GM18873 (cell line): ENCODE results near the gene ZNF536.
"Not testable (repeated sequence)": the region's sequence is repeated elsewhere in the genome, so short reads cannot be mapped to it uniquely, and the experiment has no call there.

Experiments
- ATAC-seq: cut with Tn5 transposase; IDR thresholded peaks from one replicate; pipeline ENCODE4 v1.9.1; 2021; ENCODE audit warnings: mild to moderate bottlenecking, moderate library complexity, moderate number of reproducible peaks; ENCODE audit not compliant: unreplicated experiment, low FRiP score

Gene ZNF536

DNA sequence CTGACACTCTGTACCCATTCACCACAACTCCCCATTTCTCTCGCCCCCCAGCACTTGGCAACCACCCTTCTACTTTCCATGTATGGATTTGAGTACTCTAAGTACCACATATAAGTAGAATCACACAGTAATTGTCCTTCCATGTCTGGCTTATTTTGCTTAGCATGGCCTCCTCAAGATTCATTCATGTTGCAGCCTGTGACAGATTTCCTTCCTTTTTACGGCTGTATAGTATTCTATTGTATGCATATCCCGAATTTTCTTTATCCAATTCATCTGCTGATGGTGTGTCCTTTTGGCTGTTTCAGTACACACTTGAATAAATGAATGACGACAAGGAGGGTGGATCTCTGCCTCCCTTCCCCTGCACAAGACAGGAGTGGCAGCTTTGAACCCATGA lies 95.1 kb downstream of the ZNF536 start:
- ATAC-seq = no peak

DNA sequence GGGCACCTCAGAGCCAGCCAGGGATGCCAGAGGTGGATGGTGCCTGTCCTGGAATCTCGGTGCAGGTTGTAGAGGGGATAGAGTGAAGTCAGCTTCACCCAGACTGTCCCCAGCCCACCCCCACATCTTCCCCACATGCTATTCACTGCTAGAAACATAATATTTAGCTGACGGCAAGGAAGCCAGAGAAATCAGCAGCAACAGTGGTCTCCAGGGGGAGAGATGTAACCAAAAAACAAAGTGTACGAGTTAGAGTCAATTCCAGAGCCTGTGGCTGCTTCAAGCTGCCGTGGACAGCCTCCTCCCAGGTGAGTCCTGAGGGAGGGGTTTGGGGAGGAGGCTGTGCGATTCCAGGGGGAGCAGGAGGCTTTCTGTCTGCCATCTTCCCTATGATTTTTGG lies 97.6 kb downstream of the ZNF536 start:
- no peak for ATAC-seq

DNA sequence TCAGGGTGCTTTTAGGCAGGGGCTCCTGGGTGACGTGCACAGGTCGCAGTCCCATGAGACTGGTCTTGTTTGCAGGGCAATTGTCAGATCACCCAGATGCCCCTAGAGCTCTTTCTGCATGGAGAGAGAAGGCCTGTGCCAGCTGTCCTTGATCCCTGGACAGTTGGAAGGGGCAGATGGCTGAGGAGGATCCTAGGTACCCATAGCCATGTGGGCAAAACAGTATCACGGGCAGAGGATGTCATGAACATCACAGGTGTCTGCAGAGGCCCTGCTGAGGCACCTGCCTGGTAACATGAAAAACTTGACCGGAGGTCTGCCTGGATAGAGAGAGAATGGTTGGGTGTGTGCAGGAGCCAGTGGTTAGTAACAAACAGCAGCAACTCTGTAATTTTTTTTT lies 99.3 kb downstream of the ZNF536 start:
- ATAC-seq = no peak

DNA sequence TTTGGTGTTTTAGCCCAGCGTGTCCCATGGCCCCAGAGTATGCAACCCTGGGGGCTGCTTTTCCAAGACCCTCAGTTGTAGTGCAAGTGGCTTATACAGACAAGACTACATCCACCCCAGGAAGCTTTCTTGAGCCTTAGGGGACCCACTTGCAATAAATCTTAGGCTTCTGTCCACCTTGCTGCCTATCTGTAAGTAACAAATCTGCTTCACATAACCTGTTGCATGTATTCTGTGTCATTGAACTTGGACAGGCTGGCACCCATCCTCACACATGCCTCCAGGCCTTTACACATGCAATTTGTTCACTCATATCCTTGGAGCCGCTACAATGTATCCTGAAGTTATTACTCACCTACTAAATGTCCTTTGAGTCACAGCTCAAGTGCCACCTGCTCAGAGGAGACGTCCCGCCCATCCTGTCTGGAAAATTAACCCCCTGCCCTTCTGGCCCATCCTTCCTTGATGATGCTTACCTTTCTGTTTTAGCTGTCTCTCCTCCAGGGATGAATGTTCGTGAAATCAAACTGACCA lies 101.2 kb downstream of the ZNF536 start:
- ATAC-seq = no peak

DNA sequence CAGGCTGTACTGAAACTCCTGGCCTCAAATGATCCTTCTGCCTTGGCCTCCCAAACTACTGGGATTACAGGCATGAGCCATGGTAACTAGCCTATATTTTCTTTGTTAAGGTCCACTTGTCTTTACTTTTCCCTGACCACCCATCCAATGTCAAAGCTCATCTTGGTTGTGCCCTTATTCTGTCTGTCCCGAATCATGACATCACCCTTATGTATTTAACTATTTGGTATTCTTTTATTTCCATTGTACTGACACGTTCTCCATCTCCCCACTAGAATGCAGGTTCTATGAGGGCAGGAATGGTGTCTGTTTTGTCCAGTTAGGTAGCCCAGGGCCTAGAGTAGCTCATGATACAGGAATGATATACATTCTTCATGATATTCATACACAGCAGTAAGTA lies 104.8 kb downstream of the ZNF536 start:
- ATAC-seq = no peak

DNA sequence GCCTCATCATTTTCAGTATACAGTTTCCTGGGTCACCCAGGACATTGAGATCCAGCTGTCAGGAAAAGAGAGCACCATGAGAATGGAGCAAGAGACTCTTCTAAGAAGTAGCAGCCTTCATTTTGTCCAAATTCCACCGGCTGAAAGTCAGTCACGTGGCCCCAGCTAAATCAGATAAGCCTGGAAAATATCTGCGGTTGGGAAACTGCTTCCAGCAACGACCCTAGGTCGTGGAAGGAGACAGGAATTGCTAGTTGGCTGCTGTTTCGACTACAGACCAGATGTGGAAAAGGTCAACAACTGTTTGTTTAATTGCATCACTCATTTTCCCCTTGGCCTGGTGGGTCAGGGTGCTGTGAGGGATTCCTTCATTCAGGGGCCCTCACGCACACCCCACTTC lies 107.0 kb downstream of the ZNF536 start:
- ATAC-seq = no peak

DNA sequence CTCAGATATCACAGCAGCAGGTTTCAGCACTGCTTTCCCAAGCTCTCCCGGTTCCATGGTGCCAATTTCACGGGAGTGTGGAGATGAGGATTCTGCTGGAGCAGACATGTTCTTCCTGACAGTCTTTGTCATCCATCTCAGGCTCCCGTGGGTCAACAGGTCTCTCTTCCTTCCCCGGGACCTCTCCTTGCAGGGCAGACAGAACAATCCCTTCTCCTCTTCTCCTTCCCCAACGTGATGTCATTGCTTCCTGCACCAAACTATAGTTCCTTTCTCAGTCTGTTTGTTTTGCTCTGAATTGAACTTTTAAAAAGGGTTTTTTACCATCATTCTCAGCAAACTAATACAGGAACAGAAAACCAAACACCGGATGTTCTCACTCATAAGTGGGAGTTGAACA lies 107.9 kb downstream of the ZNF536 start:
- ATAC-seq = no peak

DNA sequence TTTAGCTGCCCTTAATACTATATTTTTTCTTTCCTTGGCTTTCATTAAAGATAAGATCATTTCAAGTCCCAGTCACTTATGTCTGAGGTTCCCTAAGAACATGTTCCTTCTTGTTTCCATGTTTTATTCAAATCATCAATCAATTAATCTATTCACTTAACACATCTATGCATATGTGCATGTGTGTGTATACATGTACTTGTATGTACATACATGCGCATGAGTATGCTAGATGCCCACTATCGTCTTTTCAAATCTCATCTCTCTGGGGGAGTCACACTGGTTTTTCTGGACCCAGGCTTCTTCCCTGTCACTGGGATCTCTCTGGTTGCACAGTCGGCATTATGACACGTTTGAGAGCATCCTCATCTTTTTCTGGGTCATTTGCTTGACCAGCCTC lies 108.9 kb downstream of the ZNF536 start:
- no peak for ATAC-seq

DNA sequence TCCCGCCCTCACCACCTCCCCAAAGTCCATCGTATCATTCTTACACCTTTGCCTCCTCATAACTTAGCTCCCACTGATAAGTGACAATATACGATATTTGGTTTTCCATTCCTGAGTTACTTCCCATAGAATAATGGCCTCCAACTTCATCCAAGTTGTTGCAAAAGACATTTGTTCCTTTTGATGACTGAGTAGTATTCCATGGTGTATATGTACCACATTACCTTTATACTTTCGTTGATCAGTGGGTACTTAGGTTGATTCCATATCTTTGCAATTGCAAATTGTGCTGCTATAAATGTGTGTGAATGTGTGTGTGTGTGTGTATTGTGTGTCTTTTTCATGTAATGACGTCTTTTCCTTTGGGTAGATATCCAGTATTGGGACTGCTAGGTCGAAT lies 109.6 kb downstream of the ZNF536 start:
- no peak for ATAC-seq

DNA sequence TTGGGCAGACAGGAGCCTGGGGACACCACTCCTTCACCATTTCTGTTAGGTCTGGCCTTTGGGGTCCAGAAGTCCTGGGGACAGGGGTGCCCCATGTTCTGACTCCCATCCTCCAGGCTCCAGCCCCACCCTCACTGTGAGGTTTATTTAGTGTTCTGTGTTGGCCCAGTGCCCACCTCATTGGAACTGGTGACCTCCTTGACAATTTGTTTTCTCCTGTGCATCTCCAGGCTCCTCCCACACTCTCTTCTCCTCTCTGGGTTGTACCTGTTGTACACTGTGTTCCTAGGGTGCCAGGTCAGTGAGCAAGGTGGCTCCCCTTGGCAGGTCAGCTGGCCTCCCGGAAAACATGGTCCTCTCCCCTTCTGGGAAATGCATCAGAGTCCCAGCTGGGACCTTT lies 110.8 kb downstream of the ZNF536 start:
- ATAC-seq = no peak

DNA sequence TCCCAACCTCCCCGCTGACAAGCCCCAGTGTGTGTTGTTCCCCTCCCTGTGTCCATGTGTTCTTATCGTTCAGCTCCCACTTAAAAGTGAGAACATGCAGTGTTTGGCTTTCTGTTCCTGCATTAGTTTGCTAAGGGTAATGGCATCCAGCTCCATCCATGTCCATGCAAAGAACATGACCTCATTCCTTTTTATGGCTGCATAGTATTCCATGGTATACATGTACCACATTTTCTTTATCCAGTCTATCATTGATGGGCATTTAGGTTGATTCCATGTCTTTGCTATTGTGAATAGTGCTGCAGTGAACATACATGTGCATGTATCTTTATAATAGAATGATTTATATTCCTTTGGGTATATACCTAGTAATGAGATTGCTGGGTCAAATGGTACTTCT lies 114.1 kb downstream of the ZNF536 start:
- not testable (repeated sequence) for ATAC-seq

DNA sequence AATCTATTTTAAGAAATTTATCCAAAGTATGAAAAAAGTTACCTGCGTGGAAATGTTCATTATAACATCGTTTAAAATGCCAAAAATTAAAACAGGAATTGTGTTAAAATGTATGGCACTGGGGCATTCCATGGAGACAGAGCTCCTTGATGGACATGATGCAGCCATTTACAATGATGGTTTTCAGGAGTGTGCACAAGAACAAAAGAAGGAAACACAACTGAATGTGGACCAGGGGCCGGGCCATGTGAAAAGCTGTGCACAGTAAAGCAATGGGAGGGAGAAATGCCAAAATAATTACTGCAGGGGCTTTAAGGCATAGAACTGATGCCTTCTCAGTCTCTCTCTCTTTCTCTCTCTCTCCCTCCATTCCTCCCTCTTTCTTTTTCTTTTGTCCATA lies 115.0 kb downstream of the ZNF536 start:
- ATAC-seq = no peak

DNA sequence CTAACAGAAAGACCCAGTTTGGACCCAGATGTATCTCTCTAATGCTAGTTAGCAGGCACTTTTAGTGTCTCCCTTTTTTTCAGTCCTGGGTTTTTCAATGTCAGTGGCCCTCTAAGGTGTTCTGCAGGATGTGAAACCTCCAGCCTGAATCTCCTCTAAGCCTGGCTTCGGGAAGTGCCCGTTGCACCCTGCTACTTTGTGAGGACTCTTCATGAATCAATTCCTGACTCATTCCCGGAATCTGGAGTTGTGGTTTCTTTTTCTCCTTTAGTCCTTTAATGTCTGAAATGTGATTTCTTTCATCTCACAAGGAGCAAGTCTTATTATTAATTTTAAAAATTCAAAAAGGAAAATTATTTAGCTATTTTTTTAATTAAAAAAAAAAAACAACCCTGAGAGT lies 116.0 kb downstream of the ZNF536 start:
- ATAC-seq = no peak

DNA sequence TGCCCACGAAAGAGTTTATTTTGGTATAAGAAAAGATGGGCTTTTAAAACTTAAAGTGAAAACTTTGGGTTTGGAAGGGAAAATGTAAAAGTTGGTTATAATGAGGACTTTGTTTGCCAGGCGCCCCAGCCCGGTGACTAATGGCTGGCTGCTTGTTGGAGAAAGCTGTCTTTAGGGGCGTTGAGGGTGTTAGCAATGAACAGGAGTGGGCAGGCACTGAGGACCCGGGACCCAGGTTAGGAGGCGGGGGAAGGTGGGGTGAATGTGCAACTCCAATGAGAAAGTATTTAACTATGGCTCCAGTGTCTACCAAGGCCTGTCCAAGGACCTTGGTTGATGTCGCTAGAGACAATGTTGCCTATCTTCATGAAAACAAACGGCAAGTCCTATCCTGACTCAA lies 118.6 kb downstream of the ZNF536 start:
- no peak for ATAC-seq

DNA sequence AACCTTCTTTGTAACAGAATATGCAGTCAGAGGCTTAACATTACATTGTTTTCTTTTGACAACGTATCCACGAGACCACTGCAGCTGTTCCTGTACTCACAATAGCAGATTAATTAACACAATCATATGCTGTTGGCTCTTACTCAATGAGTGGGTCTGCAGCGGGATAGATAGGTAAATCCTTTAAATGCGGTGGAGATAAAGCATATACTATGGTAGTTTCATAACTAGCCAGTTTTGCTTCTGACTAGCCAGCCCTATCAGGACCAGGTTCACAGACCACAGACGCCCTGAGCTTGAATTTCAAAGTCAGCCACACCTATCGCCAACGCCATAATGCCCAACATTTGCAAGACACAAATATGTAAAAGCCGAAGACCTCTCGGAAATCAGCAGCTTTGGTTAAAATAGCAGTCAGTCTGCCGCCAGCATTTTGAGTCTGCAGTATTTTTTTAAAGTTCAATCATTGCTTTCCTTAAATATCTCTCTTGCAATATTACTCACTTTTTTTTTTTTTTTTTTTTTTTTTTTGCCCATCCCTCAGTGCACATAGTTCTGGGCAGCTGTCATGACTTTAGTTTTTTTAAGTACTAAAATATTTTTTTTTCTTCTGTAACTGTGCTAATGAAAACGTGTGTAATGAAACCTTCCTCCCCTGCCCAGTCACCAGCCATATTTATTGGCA lies 120.5 kb downstream of the ZNF536 start:
- ATAC-seq = no peak

DNA sequence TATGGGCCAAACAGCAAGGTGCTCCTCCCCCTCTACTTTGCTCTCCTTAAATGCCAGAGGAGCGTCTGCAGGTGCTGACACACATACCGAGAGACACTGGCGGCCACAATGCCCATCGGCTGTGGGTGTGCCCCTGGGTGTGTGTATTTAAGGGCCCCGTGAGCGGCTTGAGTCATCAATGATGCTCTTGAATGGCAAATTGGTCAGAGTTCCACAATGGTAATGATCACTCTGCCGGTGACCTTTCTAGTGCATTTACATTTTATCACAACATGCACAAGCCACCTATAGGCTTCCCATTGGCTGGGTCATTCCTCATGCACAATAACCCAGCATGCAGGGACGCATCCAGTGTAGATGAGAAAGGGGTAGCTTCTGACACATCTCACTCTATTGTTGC lies 124.8 kb downstream of the ZNF536 start:
- ATAC-seq = no peak

DNA sequence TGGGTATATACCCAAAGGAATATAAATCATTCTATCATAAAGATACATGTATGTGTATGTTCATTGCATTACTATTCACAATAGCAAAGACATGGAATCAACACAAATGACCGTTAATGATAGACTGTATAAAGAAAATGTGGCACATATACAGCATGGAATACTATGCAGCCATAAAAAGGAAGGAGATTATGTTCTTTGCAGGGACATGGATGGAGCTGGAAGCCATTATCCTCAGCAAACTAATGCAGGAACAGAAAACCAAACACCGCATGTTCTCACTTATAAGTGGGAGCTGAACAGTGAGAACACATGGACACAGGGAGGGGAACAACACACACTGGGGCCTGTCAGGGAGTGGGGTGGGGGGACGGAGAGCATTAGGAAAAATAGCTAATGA lies 125.9 kb downstream of the ZNF536 start:
- not testable (repeated sequence) for ATAC-seq

DNA sequence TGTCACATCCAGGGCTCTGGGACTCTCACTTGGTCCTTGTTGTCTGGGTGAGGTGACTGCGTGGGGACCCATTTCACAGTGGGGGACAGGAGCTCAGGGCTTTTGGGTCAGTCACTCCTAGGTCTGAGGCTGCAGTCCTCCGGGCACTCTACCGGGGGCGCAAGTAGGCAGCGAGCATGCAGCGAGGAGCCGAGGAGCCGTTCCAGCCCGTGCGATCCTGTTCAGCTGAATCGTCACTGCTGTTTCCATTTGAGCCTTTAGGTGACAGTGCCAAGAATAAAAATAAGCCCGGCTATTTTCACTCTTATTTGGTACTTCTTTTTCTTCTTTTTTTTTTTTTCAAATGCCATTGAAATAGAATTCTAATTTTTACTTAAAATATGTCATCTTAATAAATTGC lies 126.5 kb downstream of the ZNF536 start:
- no peak for ATAC-seq

DNA sequence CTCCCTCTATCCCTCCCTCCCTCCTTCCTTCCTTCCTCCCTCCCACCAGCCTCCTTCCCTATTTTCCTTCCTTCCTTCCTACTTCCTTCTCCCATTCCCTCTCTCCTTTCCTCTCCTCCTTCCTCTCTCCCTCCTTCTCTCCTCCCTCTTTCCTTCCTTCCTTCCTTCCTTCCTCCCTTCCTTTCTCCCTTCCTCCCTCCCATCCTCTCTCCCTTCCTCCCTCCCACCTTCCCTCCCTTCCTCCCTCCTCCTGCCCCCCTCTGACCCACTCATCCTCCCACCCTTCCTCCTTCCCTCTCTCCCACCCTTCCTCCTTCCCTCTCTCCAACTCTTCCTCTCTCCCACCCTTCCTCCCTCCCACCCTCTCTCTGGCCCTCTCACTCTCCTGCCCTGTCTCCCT lies 132.1 kb downstream of the ZNF536 start:
- no peak for ATAC-seq

DNA sequence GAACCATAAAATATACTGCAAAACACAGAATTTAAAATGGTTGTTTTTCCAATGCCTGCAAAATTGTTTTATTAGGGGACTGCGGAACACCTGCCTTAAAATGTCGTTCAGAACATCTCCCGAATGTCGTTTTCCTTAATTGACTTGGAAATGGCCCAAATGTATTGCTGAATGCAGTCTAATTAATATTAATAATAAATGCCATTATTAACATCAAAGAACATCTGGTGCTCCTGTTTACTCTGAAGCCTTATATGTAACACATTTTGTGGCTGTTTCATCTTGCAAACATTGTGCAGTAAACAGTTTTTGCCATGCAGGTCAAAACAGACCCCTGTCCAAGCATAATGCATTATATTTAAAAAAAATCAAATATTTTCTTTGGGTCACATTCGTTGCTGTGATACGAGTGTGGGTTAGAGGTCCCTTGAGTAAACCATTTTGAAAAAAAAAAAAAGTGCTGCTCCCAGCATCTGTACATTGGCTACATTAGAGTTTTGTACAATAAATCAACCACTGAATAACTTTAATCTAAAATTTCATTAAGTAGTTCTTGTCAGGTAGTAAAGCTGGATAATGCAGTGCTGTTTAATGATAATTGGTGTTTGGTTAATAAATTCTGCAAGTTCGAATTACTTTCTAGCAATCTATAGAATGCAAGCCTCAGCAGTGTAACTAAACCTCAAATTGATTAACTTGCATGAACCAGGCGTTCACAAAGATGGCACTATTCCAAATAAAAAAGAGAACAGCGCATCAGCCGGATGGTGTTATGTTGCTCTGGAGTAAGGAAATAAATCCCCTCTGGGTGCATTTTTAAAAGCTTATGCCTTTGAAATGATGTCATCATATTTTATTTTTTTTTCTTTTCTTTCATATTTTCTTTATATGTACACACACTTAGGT lies 140.2 kb downstream of the ZNF536 start:
- no peak for ATAC-seq

DNA sequence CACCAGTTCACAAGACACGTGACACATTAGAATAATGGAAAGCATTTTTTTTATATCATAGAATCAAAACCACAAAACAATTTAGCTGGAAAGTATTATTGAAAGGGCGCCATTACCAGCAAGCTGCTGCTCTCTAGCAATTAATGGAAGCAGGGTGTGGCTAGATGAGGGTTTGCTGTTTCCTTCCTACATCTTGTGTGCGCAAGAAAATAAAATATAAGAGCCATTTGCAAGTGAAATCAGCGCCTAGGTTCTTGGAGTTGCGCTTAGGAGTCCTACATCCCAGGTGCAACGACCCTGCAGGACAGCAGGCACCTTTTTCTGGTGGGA lies 140.9 kb downstream of the ZNF536 start:
- no peak for ATAC-seq

DNA sequence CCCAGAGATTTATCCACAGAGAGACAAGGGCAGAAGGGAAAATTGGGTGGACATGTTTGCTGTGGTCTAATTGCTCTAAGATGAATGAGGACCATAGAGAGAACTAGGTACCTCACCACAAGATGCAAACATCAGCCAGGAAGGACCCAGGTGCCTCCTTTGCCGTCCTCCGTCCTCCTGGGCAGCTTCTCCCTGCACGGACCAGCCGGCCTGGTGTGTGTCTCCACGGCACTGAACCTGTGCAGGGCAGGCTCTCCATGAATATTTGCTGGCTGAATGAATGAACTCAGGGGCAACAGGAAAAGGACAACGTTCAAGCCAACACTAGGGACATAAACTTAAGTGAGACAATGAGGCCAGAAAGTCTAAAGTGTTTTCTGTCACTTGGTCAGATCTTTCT lies 143.9 kb downstream of the ZNF536 start:
- no peak for ATAC-seq
